Measurements from ENCODE around the gene C1QL3. TPM values are rescaled to one million over a fixed set of nuclear protein-coding genes. Genes with fewer than 3 reads are reported as not detected.

The C1QL3 gene
- 2.4 and 3.0 TPM in 2 replicates for total RNA-seq
- long read RNA-seq, partial matches to known transcripts, result 0 of 3 reads
- long read RNA-seq, other reads (novel, unspliced or antisense), result 3 of 3 reads

GRCh38 chr10:16521311-16522016, at the start of gene C1QL3:
C1QL3 (minus strand) TSS chr10:16521879; CDS start chr10:16521065, 814 bp downstream.
- H3K9me3 Mint-ChIP-seq (ENCODE audit: low read depth), result no peaks in the 10 kb centered on the region
- H3K27me3 Mint-ChIP-seq, result peaks cover 79% of the 10 kb centered on the region
- H3K4me1 Mint-ChIP-seq (ENCODE audit: low read depth), result peaks cover 9% of the 10 kb centered on the region
- H3K27ac Mint-ChIP-seq, result no peak within 1 kb of the TSS
- peak; percentile 34 for DNase-seq (ENCODE audit: low spot score, unreplicated experiment)
- peak within 1 kb of the TSS; percentile 71 for H3K4me3 Mint-ChIP-seq (ENCODE audit: low read depth)
- H3K36me3 Mint-ChIP-seq (ENCODE audit: insufficient read depth), result peaks cover 2% of the 10 kb centered on the region
- no peak for TF ChIP-seq CTCF (IDR thresholded peaks at IDR 0.05; ENCODE audit: unreplicated experiment)

- no peak overlapping the region for H3K27ac Mint-ChIP-seq
- H3K27me3 Mint-ChIP-seq, result peaks cover 3% of the 10 kb centered on the region
- peaks cover 7% of the 10 kb centered on the region for H3K9me3 Mint-ChIP-seq (ENCODE audit: low read depth)
- H3K36me3 Mint-ChIP-seq (ENCODE audit: insufficient read depth), result no peaks in the 10 kb centered on the region
- TF ChIP-seq CTCF (IDR thresholded peaks at IDR 0.05; ENCODE audit: unreplicated experiment), result no peak
- DNase-seq (ENCODE audit: low spot score, unreplicated experiment), result no peak
- H3K4me1 Mint-ChIP-seq (ENCODE audit: low read depth), result peaks cover 2% of the 10 kb centered on the region
- H3K4me3 Mint-ChIP-seq (ENCODE audit: low read depth), result no peak overlapping the region
Measured at GRCh38 chr10:16570731-16571130, 49.1 kb upstream of the C1QL3 start.

GRCh38 chr10:16566202-16566805, 44.6 kb upstream of the C1QL3 start:
- H3K36me3 Mint-ChIP-seq (ENCODE audit: insufficient read depth), result no peaks in the 10 kb centered on the region
- H3K9me3 Mint-ChIP-seq (ENCODE audit: low read depth), result no peaks in the 10 kb centered on the region
- no peak overlapping the region for H3K4me3 Mint-ChIP-seq (ENCODE audit: low read depth)
- no peak for TF ChIP-seq CTCF (IDR thresholded peaks at IDR 0.05; ENCODE audit: unreplicated experiment)
- H3K27ac Mint-ChIP-seq, result no peak overlapping the region
- peaks cover 3% of the 10 kb centered on the region for H3K27me3 Mint-ChIP-seq
- no peaks in the 10 kb centered on the region for H3K4me1 Mint-ChIP-seq (ENCODE audit: low read depth)
- DNase-seq (ENCODE audit: low spot score, unreplicated experiment), result no peak

GRCh38 chr10:16565604-16566003, 43.9 kb upstream of the C1QL3 start:
- no peak overlapping the region for H3K27ac Mint-ChIP-seq
- no peak overlapping the region for H3K4me3 Mint-ChIP-seq (ENCODE audit: low read depth)
- H3K27me3 Mint-ChIP-seq, result peaks cover 3% of the 10 kb centered on the region

More at GRCh38 chr10:16565604-16566003, 43.9 kb upstream of the C1QL3 start:
- no peak for DNase-seq (ENCODE audit: low spot score, unreplicated experiment)
- no peaks in the 10 kb centered on the region for H3K4me1 Mint-ChIP-seq (ENCODE audit: low read depth)
- no peak for TF ChIP-seq CTCF (IDR thresholded peaks at IDR 0.05; ENCODE audit: unreplicated experiment)
- H3K36me3 Mint-ChIP-seq (ENCODE audit: insufficient read depth), result no peaks in the 10 kb centered on the region
- no peaks in the 10 kb centered on the region for H3K9me3 Mint-ChIP-seq (ENCODE audit: low read depth)

Data from progenitor cell of endocrine pancreas (in vitro differentiated cells).